Stimulated activated CD4-positive, alpha-beta T cell treated with anti-CD3 and anti-CD28 coated beads, Interleukin-12 subunit alpha, Interleukin-12 subunit beta, amount 100 ng/mL, for 24 hours (primary cell): Measurements from ENCODE around the gene CTNNA3.

Source experiments
- DNase-seq, 2 experiments: peaks; one replicate each; pipeline ENCODE4 v3.0.0-alpha.2; 2020; ENCODE audit warnings: low read depth in 2 of 2

CTNNA3 gene

DNA sequence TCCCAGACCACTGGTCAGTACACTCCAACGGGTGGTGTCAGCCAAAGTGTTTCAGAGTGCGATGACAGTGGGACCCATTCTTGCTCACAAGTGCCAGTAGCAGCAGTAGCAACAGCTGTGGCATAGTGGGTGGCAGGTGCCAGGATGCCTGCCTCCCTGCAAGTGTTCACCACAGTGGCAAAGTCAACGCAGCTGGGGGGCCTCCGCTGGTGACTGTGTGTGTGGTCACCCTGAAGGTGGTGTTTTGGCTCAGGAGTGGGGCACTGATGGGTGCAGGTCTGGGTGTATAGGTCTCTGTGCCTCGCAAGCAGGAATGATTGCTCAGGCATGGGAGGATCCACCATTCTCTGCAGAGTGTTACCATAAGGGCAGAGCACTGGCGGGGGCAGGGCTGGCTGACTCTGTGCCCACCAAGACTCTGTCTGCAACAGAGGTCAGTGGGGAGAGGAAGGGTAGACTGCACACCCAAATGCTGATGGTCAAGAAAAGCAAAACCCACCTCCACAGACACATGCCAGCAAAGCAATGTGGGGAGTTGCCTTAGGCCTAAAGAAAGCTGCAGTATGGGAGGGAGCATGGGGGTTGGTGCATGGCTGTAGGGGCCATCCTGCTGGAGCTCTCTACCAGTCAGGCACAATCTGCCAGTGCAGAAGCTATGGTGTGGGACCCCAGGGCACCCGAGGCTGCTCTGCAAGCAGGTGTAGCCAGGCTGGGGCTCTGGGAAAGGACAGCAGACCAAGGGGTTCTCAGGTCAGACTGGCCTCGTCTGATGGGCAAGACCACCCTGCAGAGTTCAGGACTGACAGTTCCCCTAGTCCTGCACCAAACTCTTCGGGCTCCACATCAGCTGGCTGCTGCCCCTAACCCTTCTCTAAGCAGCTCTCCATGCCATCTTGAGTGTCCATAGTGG, 368.1 kb downstream of the CTNNA3 start:
- no peak for DNase-seq

DNA sequence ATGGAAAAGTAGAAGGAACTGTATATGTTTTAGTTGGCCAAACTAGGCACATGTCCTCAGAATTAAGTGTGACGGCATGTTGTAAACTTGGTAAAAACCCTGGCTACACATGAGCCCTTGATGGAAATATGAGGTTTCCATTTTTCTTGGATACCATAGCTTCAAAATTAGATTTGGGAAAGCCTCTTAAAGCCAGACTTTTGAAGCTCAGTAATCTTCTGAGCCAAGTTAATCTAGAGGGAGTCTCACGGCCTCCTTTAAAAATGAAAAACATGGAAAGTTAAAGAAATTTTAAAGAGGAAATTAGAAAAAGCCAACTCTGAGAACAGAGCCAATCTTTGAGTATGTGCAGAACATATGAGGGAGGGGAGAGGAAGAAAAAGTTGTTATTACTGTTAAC, 376.0 kb downstream of the CTNNA3 start:
- no peak for DNase-seq

DNA sequence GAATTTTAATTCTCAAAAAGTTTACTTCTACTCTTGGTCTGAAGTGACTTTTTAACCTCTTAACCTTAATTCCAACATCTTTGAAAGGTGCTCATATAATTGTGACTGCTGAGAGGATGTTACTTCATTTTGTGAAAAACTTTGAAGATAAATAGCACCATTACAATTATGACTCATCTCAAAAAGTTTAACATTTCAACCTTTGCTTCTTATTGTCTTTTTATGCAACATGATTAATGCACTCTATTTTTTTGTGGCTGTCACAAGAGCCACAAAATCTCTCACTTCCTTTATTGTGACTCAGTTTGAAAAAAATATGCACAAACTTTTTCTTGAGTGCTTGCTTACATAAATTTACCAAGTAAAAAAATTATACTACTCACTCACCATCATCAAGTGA, 387.1 kb downstream of the CTNNA3 start:
- DNase-seq: no peak

DNA sequence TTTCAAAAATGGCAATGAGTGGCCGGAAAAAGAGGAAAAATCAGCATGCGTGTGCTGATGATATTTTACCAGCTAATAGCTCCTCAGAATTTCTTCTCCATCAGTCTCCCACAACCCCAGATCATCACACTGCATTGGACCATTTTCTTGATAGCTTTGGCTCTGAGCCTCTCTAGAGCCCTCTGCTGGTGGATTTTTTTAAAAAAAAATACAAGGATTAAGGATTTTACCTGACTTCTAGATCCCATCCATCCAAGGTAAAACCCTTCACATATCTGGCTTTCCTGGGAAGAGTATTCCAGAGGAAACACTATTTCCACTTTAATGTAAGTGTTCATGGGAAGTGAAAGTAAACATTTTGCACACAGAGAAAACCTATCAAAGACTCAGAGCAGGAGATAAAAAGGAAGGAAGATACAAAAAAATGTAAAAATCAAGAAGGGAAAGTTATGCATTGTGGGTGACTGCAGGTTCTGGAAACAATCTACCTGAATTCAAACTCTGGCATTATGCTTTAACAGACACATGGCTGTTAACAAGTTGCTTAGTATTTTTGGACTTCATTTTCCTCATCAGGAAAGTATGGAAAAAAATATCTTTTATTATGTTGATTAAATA, 389.3 kb downstream of the CTNNA3 start:
- no peak for DNase-seq

DNA sequence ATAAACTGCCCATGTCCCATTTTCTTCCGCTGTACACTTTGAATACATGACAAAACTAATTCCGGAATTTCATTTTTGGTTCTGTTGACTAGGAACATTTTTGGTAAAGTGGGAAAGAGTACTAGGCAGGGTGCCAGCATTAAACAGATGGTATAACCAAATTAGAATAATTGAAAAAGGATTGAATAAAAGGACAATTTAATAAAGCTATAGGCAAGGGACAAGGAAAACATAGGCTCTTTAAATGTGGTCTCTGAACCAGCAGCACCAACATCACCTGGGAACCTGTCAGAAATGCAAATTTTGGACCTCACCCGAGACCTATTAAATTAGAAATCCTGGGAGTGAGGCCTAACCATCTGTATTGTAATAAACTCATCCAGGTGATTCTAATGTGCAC, 393.3 kb downstream of the CTNNA3 start:
- DNase-seq: no peak

DNA sequence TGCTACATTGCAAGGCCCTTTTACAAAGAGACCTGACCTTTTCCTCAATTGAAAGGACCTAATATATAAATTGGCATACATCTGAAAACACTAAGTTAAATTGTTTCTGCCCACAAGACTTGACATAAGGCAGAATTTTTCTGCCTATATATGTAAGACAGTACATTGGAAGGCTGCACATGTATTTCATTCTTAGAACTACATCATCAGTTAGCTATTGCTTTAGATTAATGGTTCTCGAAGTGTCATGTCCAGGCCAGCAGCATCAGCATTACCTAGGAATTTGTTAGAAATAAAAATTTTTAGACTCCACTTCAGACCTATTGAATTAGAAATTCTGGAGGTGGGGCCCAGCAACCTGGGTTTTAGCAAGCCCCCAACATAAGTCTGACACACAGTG, 396.2 kb downstream of the CTNNA3 start:
- no peak for DNase-seq

DNA sequence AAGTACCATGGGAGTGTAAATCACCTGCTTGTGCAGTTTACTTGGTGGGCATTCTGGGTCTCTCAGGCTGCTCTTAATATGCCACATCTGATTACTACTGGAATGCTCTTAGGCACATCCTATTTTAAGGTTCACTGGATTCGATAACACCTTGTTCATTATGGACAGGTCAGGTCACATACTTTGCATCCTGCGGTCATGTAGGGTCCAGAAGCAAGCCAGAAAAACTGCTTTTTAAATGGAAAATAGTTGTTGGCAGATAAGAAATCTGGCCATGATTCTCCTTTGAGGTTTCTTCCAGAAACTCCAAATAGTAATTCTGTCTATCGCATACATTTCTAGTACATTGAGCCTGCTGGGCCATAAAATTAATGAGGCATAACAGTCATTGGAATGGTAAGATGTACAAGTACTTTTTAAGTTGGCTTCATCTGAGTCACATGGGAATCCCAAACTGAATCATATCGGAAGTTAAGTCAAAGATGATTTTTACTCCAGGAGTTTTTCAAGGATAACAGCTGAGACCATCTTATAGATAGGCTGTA, 398.3 kb downstream of the CTNNA3 start:
- DNase-seq: no peak

DNA sequence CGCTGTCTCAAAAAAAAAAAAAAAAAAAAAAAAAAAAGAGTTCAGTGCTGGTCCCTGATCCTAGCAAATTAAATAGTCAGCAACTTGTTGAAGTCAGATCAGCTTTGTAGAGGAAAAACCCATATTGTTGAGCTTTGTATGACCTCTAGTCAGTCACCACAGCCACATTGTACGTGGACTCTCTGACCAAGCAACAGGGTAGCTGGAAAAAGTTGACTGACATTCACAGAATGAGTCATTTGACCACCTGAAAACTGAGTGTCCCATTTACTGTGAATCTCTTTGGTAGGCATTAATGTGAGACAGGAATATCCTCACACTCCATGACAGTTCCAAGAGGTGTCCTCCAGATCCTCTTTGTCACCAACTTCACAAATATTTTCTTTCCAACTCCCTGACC, 399.1 kb downstream of the CTNNA3 start:
- no peak for DNase-seq

DNA sequence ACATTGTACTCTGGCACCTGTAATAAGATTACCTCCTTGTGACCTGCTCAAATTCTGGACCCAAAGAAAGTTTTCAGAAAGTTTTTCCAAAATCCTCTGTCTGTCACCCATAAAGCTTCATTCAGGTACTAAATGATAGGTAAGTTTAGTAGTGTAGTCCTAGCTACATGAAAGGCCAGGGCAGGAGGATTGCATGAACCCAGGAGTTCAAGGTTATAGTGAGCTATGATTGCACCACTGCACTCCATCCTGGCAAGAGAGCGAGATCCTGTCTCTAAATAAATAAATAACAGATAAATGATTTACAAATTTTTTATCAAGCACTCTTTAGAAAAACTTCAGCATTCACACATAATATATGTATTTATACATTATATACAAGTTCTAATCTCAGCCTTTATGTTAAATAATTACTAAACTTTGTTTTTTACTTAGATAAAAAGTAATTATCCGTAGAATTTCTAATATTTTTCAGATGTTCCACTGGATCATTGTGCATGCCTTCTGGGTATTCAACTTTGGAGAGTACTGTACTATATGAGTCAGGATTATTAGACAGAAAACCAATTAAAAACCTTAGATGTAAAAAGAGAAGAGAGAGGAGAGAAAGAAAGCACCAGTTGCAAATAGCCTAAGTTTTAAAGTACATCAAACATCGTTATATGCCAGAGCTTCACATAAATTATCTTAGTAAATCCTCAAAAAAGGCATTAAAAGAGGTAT, 407.1 kb downstream of the CTNNA3 start:
- no peak for DNase-seq

DNA sequence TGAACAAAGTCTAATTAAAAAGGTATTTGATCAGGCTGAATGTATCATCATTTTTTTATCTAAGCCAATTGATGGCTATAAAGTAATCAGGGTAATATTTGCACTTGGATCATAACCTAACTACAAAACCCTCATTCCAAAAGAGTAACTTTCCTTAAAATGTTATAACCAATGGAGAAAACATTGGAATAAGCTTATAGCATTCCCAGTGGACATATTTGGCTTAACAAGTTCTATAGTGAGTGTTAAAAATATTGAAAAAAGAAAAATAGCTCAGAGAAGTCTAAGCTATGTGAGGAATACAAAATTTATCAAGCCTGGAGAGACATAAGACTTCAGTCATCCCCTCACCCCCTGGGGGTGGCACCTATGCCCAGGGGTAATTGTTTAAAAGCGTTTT, 411.4 kb downstream of the CTNNA3 start:
- DNase-seq: no peak

DNA sequence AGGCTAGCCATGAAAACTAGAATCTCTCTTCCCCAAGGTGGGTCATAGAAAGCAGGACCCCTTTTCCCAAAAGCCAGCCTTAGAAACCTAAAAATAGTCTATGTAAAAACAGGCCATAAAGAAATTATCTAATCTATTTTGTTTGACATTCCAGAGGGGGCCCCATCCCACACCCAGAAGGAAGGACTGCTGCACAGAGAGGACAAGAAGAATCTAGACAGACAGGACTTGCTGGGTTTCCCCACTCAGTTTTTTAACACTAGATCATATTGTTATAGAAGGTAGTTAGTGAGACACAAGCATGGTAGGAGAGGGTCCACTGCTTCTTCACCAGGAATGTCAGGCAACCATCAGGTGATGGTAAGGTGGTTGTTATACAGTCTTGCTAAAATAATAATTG, 413.1 kb downstream of the CTNNA3 start:
- no peak for DNase-seq

DNA sequence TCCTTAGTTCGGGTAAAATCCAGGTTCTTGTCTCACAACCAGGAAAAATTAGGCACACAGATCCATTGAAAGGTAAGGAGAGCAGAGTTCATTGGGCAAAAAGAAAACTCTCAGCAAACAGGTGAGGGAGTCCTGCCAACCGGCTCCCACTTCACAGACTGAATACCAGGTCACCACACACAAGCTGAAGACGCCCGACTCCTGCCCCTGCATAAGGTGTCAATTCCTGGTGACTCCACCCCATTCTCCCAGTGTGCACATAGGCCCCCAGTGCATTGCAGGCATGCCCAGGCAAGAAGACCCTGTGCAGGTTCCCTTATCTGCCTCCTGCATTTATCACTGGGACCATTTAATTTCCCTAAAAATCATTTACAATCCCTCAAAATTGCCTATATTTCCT, 415.6 kb downstream of the CTNNA3 start:
- no peak for DNase-seq

DNA sequence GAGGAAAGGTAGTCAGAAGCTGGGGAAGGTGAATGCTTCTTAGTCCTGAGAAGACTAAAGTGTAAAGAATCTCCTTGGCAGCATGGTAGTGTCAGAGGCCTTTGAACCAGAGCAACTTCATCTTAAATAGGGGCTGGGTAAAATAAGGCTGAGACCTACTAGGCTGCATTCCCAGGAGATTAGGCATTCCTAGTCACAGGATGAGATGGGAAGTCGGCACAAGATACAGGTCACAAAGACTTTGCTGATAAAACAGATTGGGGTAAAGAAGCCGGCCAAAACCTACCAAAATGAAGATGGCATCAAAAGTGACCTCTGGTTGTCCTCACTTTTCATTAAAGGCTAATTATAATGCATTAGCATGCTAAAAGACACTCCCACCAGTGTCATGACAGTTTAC, 418.6 kb downstream of the CTNNA3 start:
- DNase-seq: no peak

DNA sequence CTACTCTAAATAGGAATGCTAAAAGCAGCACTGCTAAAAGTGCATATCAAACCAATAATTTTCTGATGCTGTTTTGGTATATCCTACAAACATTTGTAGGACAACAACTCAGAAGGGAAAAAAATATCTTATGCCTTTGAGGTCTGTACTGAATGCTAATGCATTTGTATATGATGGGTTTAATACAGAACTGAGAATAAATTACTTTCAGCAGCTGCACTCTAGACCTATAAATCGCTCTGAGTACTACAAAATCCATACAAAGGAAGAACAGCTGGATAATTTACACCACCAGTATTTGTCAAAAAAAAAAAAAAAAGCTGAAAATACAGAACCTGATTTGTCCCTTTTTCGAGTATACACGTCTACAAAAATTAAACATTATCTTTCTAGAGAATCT, 426.2 kb downstream of the CTNNA3 start:
- no peak for DNase-seq

DNA sequence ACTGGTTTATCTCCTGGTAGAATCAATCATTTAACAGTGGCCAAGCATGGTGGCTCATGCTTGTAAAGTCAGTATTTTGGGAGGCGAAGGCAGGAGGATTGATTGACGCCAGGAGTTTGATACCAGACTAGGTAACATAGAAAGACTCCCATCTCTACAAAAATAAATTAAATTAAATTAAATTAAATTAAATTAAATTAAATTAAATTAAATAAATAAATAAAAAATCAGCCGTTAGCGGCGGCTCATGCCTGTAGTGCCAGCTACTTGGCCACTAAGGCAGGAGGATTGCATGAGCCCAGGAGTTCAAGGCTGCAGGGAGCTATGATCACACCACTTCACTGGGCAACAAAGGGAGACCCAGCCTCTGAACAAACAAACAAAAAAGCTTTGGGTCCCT, 427.8 kb downstream of the CTNNA3 start:
- DNase-seq: no peak

DNA sequence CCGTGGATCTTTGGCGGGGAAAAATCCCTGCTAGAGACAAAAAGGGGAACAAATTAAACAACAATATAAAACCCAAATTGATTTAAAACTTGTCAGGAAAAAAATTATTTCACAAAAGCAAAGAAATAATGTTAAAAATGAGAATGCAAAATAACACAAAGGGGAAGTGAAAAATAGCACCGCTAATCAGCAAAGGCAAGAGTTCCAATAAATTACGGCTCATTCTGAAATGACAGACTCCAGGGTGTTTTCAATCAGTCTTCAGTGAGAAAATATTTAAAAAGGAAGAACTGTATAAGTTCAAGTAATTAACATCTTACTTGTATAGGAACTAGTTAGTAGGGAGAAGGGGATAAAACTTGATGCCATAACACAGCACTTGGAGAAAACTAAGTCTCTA, 433.3 kb downstream of the CTNNA3 start:
- DNase-seq: no peak

DNA sequence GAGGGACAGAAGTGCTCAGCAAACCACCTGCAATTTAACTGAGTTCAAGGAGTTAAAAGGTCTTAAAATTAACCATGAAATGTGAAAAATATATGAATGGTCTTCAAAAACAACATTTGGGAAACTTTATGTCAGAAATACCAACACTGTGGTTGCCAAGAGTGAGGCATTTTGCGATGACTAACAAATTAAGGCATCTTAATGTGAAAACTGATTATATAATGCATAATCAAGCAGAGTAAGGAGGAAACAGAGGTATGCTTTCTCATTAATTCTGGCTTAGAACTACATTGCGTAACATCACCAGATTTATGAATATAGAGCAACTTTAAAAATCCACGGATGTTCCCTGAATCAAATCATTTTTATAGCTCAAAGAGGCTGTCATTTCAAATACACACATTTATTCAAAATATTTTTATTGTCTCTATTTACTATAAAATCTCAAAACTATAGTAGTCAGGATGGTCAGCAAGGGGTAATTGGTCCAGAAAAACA, 434.6 kb downstream of the CTNNA3 start:
- no peak for DNase-seq

DNA sequence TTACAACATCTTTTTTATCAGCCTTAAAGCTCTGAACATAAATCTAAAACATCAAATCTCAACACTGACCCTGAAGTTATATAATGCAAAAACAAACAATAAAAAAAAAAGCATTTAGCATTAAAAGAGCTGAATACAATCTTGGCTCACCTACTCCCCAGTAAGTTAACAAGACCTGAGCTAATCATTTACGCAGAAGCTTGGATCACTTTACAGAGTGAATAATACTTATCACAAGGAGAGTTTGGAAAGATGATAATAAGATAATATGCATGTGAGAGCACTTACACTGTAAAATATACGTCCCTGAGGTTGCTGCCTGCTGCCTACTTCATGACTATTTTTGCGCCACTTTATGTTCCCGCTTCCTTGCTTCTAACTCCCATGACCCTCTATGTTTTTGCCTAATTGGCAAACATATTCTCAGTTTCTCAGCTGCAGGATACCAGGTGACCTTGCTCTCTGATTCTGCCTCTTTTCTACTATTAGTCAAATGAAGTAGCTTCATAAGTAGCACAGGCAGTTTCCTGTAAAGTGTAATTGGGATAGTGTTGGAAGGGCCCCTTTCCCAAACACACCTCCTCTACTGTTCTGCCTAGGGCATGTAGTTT, 436.6 kb downstream of the CTNNA3 start:
- no peak for DNase-seq

DNA sequence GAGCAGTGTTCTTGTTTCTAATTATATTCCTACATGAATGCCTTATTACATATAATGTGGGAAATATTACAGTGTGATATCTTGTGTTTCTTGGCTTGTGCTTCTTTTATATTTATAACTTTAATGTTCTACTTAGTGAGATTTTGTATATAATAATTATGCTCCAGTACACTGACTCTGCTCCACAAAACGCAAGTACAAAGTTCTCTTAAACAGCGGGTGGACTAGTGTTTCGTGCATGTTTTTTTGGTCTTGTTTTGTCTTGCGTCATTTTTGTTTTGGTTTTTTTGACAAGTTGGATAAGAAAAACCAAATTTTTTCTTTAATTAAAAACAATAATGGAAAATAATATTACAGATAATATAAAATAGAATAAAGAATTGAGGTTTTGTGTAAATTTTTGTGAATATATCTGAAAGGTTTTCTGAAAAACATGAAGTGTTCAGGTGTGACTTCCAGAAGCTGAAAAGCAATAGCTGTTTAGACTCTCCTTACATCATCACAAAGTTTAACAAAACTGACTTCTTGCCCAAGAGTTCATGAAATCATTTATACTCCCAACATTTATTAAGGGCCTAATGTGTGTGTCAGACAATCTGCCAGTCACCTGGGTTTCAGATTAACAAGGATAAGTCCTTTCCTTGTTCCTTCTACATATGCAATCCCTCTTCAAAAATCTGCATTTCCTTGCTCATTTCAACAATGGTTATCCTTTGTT, 438.4 kb downstream of the CTNNA3 start:
- no peak for DNase-seq

DNA sequence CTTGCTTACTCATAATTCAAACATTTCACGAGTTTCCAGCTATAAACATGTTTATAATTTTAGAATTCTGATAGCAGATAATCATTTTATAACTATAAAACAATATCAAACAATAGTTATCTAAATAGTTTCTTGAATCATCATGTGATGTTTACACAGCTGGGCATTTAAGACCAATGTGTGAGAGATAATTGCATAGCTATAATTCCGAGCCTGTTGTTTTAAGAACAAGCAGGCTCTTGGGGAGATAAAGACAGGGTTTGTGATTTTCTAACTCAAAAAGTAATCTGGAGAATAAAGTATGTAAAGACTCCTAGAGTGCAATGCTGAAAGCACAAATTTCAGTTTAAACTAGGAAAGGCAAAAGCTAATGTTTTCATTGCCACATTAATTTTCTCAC, 439.0 kb downstream of the CTNNA3 start:
- no peak for DNase-seq

DNA sequence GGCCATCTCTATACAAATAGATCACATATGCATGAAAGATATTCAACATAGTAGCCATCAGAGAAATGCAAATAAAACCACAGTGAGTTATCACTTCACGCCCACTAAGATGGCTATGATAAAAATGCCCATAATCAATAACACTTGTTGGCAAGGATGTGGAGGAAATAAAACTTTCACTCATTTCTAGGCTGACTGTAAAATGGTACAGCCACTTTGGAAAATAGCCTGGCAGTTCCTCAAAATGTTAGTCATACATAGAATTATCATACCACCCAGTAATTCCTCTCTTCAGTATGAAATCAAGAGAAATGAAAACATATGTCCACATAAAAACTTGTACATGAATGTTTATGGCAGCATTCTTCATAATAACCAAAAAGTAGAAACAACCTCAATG, 445.3 kb downstream of the CTNNA3 start:
- DNase-seq: no peak
